A549 (cell line): ENCODE data around the gene FBXO10.

ENCODE experiments used
- GATA3 ChIP-seq: IDR thresholded peaks from 2 replicates; pipeline ENCODE4 v1.6.1; 2012; ENCODE audit warnings: borderline replicate concordance
- NPAS2 ChIP-seq: fragments of 250-450 bp; sonication (Bioruptor Pico); IDR thresholded peaks from 2 replicates; pipeline ENCODE4 v1.8.0; 2022; ENCODE audit warnings: mild to moderate bottlenecking, moderate library complexity, borderline replicate concordance
- PHF8 ChIP-seq: fragments of 200-600 bp; sonication (generic); IDR thresholded peaks from 2 replicates; pipeline ENCODE4 v1.6.1; 2016; ENCODE audit warnings: low read depth, mild to moderate bottlenecking, antibody characterized with exemption, moderate library complexity, borderline replicate concordance
- RAD21 ChIP-seq, 2 experiments: fragments of >200 bp in 1 of 2; sonication (Bioruptor Twin) in 1 of 2; formaldehyde crosslinking in 1 of 2; IDR thresholded peaks in 1 of 2; conservative IDR thresholded peaks in 1 of 2; 2 replicates in 1 of 2; 3 replicates in 1 of 2; pipeline ENCODE4 v1.6.1; 2012 to 2018; ENCODE audit warnings: inconsistent platforms in 1 of 2
- TF ChIP-seq, protein P1 (sequence below): fragments of >200 bp; sonication (Bioruptor Twin); formaldehyde crosslinking; IDR thresholded peaks from 3 replicates; pipeline ENCODE4 v1.5.1; 2016

- TF ChIP-seq NPAS2 (CRISPR knock-in tag) (no peak), GATA3 (no peak), PHF8 (no peak), RAD21 (conservative IDR thresholded peaks at IDR 0.05 in 1 of 2, IDR thresholded peaks at IDR 0.05 in 1 of 2) (no peak)
- TF ChIP-seq, protein P1, sequence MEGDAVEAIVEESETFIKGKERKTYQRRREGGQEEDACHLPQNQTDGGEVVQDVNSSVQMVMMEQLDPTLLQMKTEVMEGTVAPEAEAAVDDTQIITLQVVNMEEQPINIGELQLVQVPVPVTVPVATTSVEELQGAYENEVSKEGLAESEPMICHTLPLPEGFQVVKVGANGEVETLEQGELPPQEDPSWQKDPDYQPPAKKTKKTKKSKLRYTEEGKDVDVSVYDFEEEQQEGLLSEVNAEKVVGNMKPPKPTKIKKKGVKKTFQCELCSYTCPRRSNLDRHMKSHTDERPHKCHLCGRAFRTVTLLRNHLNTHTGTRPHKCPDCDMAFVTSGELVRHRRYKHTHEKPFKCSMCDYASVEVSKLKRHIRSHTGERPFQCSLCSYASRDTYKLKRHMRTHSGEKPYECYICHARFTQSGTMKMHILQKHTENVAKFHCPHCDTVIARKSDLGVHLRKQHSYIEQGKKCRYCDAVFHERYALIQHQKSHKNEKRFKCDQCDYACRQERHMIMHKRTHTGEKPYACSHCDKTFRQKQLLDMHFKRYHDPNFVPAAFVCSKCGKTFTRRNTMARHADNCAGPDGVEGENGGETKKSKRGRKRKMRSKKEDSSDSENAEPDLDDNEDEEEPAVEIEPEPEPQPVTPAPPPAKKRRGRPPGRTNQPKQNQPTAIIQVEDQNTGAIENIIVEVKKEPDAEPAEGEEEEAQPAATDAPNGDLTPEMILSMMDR = no peak
Measured at GRCh38 chr9:37617832-37618231, 41.7 kb upstream of the FBXO10 start.
